Gastroesophageal sphincter (tissue), 4 donors: ENCODE measurements around the gene STAT5A. TPM values are rescaled to one million over a fixed set of nuclear protein-coding genes. Genes with fewer than 3 reads are reported as not detected.

Source experiments
- ATAC-seq: fragments of 150-250 bp; one replicate; pipeline ENCODE4 v1.9.1; 2016; ENCODE audit warnings: mild to moderate bottlenecking, moderate library complexity
- H3K27ac ChIP-seq, 4 donors: fragments of 200-600 bp; sonication (generic) in 3 of 4; 1 replicate in 3 of 4; 2 replicates in 1 of 4; pipeline ENCODE4 v1.5.1; 2016 to 2019
- H3K27me3 ChIP-seq: fragments of 200-600 bp; sonication (generic); one replicate; pipeline ENCODE4 v1.5.1; 2019
- H3K36me3 ChIP-seq, 2 donors: fragments of 200-600 bp; sonication (generic); one replicate each; pipeline ENCODE4 v1.5.1; 2019; ENCODE audit warnings: control low read depth in 1 of 2
- H3K4me1 ChIP-seq, 3 donors: fragments of 200-600 bp; sonication (generic); 1 replicate in 2 of 3; 2 replicates in 1 of 3; pipeline ENCODE4 v1.5.1; 2016 to 2019; ENCODE audit warnings: control low read depth in 2 of 3
- H3K4me3 ChIP-seq, 2 donors: fragments of 200-600 bp; sonication (generic); one replicate each; pipeline ENCODE4 v1.5.1; 2019; ENCODE audit warnings: mild to moderate bottlenecking in 1 of 2, moderate library complexity in 1 of 2
- H3K9me3 ChIP-seq, 3 donors: fragments of 200-600 bp; sonication (generic); one replicate each; pipeline ENCODE4 v1.5.1; 2017 to 2019; ENCODE audit warnings: control low read depth in 2 of 3
- CTCF ChIP-seq, 4 experiments: fragments of 200-600 bp in 2 of 4; fragments of 450-650 bp in 2 of 4; sonication (generic) in 1 of 4; IDR thresholded peaks; one replicate each; pipeline ENCODE4 v1.5.1; 2017 to 2019; ENCODE audit warnings: antibody characterized with exemption in 4 of 4, mild to moderate bottlenecking in 2 of 4, moderate library complexity in 2 of 4
- EP300 ChIP-seq: sonication (generic); formaldehyde crosslinking; IDR thresholded peaks from one replicate; pipeline ENCODE4 v1.6.1; 2017; ENCODE audit warnings: antibody characterized with exemption, mild to moderate bottlenecking
- POLR2A ChIP-seq, 2 donors: fragments of 450-650 bp; IDR thresholded peaks; one replicate each; pipeline ENCODE4 v1.6.1; 2017; ENCODE audit warnings: antibody characterized with exemption in 2 of 2, mild to moderate bottlenecking in 2 of 2, moderate library complexity in 1 of 2
- POLR2AphosphoS5 ChIP-seq: sonication (generic); formaldehyde crosslinking; IDR thresholded peaks from one replicate; pipeline ENCODE4 v1.6.1; 2017; ENCODE audit warnings: antibody characterized with exemption
- WGBS, 2 donors: methylation state at CpG; one replicate each; pipeline ENCODE4 v1.1.5; 2018; ENCODE audit warnings: low coverage in 1 of 2; 5-methylcytosine and 5-hydroxymethylcytosine counted together
- total RNA-seq, 4 donors: library from RNA; depleted of rRNA; stranded (reverse); fragments of >200 nt; gene quantifications; one replicate each; pipeline ENCODE4 v1.1.0, GENCODE V29; 2016

STAT5A gene
- total RNA-seq, 4 donors from 2014 or later = 61.8 to 80.8 (median 71.4) TPM

- H3K27me3 ChIP-seq = no peaks in the 10 kb centered on the region
- peaks cover 0 to 65% (median 20%) of the 10 kb centered on the region in 3 donors for H3K4me1 ChIP-seq
- TF ChIP-seq EP300 = no peak
- TF ChIP-seq POLR2A (IDR thresholded peaks at IDR 0.05) = no peak
- TF ChIP-seq POLR2AphosphoS5 = peak; percentile 87
- no peak for TF ChIP-seq CTCF (IDR thresholded peaks at IDR 0.05)
- H3K9me3 ChIP-seq = no peaks in the 10 kb centered on the region
- ATAC-seq = peak; percentile 95
- H3K4me3 ChIP-seq = peak overlapping the region in 1 of 2 donors; percentile 41
- 16 to 46% methylated on average over 9 to 10 of the region's 19 CpGs for WGBS, 2 donors
- H3K36me3 ChIP-seq = peaks cover 0 to 82% of the 10 kb centered on the region in 2 donors
- H3K27ac ChIP-seq = peak overlapping the region; percentile 73 to 93 (median 88)
Measured at GRCh38 chr17:42311240-42312034, 23.1 kb downstream of the STAT5A start.

GRCh38 chr17:42312035-42312284 lies 23.7 kb downstream of the STAT5A start:
- H3K4me1 ChIP-seq = peaks cover 0 to 65% (median 20%) of the 10 kb centered on the region in 3 donors
- TF ChIP-seq POLR2AphosphoS5 (no peak), POLR2A (IDR thresholded peaks at IDR 0.05) (no peak)
- 20 to 60% methylated on average over 1 of the region's 5 CpGs for WGBS, 2 donors
- peaks cover 0 to 82% of the 10 kb centered on the region in 2 donors for H3K36me3 ChIP-seq
- no peaks in the 10 kb centered on the region for H3K9me3 ChIP-seq
- H3K27ac ChIP-seq = peak overlapping the region; percentile 73 to 93 (median 88)
- peak overlapping the region in 1 of 2 donors; percentile 41 for H3K4me3 ChIP-seq
- ATAC-seq = no peak
- no peaks in the 10 kb centered on the region for H3K27me3 ChIP-seq

GRCh38 chr17:42312285-42313130 lies 24.2 kb downstream of the STAT5A start:
- Histone ChIP-seq H3K27ac (peak overlapping the region; percentile 73 to 93 (median 88)), H3K4me1 (peaks cover 0 to 65% (median 20%) of the 10 kb centered on the region in 3 donors), H3K4me3 (peak overlapping the region; percentile 3 to 41), H3K27me3 (no peaks in the 10 kb centered on the region), H3K36me3 (peaks cover 0 to 82% of the 10 kb centered on the region in 2 donors), H3K9me3 (no peaks in the 10 kb centered on the region)
- peak; percentile 83 for ATAC-seq
- TF ChIP-seq CTCF (IDR thresholded peaks at IDR 0.05) (peak in 3 of 4 experiments; percentile 70 to 86 (median 71)), EP300 (no peak), POLR2AphosphoS5 (peak; percentile 63)
- WGBS, 2 donors = 12 to 33% methylated on average over 4 to 8 of the region's 54 CpGs

GRCh38 chr17:42313389-42313772 lies 25.1 kb downstream of the STAT5A start:
- H3K4me3 ChIP-seq = no peak overlapping the region
- H3K27ac ChIP-seq = peak overlapping the region in 2 of 4 donors; percentile 35 to 93
- no peaks in the 10 kb centered on the region for H3K9me3 ChIP-seq
- no peak for TF ChIP-seq EP300
- TF ChIP-seq POLR2A (IDR thresholded peaks at IDR 0.05) = no peak
- no peak for TF ChIP-seq CTCF (IDR thresholded peaks at IDR 0.05)
- no peak for TF ChIP-seq POLR2AphosphoS5
- H3K4me1 ChIP-seq = peaks cover 0 to 65% (median 20%) of the 10 kb centered on the region in 3 donors
- peaks cover 0 to 82% of the 10 kb centered on the region in 2 donors for H3K36me3 ChIP-seq
- no peaks in the 10 kb centered on the region for H3K27me3 ChIP-seq
- no peak for ATAC-seq
- 86 to 92% methylated on average over 4 of the region's 4 CpGs for WGBS, 2 donors

DNA sequence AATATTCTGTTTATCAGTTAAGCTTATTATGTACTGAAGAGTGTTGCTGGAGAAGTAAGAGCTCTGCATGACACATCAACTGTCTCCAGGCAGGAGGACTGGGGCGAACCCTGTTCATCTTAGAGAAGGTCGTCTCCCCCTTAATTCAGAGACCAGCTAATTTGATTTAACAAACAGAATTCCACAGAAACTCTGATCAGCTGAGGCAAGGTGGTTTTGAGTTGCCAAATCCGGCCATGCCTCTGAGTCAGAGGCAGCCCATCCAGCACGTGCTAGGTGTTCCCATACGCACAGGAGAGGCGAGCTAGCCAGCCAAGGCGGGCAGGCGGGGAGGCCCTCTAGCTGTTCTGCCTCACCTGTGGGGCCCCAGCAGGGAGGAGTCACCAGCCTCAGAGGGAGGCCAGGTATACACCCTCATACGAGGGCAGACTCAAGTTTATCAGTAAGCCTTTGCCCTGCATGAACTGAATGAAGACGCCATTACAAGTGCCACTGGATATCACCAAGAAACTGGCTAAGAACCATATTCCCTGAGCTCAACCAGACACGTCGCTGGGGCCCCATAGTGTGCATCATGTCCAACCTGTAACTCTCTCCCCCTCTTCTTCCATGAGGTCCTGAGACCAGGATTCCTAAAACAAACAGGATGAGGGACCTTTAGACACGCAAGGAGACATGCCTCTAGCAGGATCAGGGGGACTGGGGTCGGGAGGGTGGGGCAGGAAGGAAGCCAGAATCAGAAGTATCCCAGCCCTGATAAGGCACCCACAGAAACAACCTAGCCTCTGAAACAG lies 25.7 kb downstream of the STAT5A start:
- 80% methylated on average over 1 of the region's 14 CpGs; no CpG with 5 or more reads in 1 of the 2 donors for WGBS, 2 donors
- Histone ChIP-seq H3K27me3 (no peaks in the 10 kb centered on the region), H3K36me3 (peaks cover 0 to 82% of the 10 kb centered on the region in 2 donors), H3K27ac (peak overlapping the region in 3 of 4 donors; percentile 34 to 93 (median 35)), H3K4me1 (peaks cover 0 to 64% (median 20%) of the 10 kb centered on the region in 3 donors), H3K4me3 (no peak overlapping the region), H3K9me3 (no peaks in the 10 kb centered on the region)
- TF ChIP-seq POLR2A (IDR thresholded peaks at IDR 0.05) = peak in 1 of 2 donors; percentile 6
- no peak for TF ChIP-seq POLR2AphosphoS5
- ATAC-seq = no peak
